IPS-11a (cell line): ENCODE data around the gene PIN4.
"Not testable (repeated sequence)": the region's sequence is repeated elsewhere in the genome, so short reads cannot be mapped to it uniquely, and the experiment has no call there.

ENCODE experiments used
- H3K4me3 ChIP-seq: one replicate; pipeline ENCODE4 v1.5.1; 2013; ENCODE audit warnings: low read depth, low read length, control low read depth

The PIN4 gene

DNA sequence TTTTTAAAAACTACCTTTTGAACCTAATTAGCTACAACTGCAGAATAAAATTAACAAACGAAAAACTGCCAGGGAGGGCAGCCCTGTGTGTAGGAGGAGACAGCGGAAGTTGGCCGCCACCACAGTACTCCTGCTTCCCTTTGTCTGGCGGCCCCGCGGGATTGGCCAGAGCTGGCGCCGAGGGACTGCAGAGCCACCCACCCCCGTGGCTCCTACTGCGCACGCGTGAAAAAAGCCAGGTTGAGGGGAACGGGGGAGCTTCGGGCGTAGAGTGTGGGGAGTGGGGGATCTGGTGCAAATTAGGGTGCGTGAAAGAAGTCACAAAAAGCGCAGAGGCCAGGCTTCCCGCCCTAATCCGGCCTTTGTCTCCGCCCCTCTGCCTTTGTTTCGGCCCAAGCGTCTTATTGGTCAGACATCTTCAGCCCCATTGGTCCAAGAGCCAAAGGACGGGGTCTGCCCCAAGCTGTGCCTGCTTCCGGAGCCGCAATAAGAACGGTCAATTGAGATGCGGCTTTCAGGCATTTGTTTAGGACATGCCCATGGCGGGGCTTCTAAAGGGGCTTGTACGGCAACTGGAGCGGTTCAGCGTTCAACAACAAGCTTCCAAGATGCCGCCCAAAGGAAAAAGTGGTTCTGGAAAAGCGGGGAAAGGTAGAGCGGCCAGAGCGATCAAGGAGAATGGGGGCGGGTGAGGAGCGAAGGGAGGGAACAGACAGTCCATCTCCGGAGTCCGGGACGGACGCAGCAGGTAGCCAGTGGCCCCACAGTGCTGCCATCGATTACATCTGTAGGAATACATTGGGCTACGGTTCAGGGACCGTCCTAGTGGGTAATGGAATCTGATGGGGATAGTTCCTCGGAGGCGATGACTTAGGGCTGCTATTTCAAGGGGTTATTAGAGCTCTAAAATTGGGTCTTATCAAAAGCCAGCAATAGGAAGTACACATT, at the start of gene PIN4:
Gene PIN4, plus strand, starts transcription at position 580 of the 948 bp plus-strand sequence. Its CDS starts 29 bp downstream, at position 609.
- peak within 1 kb of the TSS; percentile 92 for H3K4me3 ChIP-seq

DNA sequence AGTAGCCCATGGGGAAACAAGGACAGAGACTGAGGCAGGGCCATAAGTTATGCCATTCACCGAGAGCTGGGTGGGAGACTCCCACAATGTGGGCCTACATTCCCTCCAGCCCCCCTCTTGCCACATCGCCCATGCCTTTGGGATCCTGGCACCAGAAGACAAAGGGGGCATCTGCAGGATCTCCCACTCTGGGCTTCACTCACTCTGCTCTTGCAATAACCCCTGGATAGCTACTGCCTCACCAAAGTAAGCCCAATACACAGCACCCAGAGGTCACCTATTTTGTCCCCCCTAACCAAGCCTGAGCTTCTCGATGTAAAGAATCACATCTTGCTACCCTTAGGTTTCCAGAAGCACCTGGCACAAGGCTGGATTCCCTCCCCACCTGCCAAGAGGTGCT, 49.1 kb upstream of the PIN4 start:
- H3K4me3 ChIP-seq = no peak overlapping the region

DNA sequence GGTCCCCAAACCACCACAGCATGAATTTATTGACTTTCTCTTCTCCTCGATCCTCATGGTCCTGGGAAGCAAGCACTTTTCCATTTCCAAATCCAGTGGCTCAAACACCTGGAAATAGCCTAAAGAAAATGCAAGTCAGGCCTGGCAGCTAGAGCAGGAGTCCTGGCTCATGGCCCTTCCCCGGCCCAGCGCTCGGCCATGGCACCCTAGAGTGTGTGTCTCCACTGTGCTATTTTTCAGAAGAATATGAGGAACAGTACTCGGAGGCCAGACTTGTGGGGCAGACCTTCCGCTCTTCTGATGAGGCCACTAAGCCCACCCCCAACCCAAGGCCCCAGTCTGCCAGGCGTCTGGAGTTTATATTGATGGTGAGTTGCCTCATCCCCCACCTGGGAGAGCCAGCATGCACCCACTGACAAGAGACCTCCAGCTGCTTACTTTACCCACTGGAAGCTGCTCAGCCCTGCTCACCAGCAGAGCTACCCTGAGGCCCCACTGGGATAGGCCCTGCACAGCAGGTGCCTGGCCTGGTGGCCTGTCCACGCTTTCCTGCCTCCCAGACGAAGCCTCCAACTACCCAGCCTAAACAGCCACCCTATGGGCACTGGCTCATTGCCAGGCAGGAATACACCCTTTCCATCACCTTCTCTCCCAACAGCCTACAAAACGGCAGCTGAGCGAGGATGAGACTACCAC, 47.6 kb upstream of the PIN4 start:
- no peak overlapping the region for H3K4me3 ChIP-seq

DNA sequence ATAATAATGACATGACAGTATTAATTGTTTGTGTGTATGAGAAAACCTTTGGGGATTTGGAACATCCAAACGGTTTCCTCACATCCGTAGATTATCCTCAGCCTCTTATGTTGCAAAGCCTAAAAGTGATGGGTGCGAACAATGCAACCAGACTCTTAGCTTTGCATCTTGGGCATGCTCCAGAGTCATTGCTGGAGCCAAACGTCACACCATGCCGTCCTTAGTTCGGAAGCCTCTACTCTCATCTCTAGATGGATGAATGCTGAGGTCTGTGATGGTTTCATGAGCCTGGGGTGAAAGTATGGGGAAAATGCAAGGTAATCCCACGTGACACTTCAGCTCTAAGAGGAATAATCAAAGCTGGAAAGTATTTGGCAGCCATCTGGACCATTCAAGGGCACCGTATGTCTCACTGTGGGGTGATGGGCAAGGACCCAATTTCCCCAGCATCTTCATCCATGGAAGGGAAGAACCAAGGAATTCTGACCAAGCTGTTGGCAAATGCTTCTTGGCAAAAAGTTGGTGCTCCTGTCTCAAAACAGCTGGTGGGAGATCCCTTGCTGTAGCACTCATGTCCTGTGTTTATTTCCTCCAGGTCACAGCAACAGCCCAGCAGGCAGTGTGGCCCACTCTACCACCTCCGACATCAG, 43.6 kb upstream of the PIN4 start:
- H3K4me3 ChIP-seq = no peak overlapping the region

DNA sequence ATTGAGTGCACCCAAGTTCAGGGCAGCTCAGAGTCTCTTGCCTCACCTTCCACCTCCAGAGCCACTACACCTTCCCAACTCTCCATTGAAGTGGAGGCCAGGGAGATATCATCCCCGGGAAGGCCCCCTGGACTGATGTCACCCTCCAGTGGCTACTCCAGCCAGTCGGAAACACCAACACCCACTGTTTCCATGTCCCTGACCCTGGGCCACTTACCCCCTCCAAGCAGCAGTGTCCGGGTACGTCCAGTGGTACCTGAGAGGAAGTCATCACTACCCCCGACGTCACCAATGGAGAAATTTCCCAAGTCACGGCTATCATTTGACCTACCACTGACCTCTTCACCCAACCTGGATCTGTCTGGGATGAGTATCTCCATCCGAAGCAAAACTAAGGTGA, 42.0 kb upstream of the PIN4 start:
- no peak overlapping the region for H3K4me3 ChIP-seq

DNA sequence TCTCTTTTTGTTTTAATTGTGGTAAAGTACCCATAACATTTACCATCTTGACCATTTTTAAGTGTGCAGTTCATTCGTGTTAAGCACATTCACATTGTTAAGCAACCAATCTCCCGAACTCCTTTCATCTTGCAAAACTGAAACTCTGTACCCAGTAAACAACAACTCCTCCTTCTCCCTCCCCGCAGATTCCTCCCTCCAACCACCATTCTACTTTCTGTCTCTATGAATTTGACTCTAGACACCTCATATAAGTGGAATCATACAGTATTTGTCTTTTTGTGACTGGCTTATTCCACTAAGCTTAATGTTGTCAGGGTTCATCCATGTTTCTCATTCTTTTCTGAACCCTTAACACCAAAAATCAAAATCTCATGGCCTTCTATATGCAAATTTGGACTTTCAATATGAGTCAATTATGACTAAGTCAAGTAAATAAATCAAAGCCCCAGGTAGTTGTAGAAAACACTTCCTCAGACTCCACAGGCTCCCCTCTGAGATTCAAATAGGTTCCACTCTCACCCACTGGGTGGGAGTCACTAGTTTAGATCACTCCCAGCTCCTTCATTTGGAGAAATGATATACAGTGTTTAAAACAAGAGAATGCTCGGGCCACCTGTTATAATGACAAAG, 40.1 kb upstream of the PIN4 start:
- no peak overlapping the region for H3K4me3 ChIP-seq

DNA sequence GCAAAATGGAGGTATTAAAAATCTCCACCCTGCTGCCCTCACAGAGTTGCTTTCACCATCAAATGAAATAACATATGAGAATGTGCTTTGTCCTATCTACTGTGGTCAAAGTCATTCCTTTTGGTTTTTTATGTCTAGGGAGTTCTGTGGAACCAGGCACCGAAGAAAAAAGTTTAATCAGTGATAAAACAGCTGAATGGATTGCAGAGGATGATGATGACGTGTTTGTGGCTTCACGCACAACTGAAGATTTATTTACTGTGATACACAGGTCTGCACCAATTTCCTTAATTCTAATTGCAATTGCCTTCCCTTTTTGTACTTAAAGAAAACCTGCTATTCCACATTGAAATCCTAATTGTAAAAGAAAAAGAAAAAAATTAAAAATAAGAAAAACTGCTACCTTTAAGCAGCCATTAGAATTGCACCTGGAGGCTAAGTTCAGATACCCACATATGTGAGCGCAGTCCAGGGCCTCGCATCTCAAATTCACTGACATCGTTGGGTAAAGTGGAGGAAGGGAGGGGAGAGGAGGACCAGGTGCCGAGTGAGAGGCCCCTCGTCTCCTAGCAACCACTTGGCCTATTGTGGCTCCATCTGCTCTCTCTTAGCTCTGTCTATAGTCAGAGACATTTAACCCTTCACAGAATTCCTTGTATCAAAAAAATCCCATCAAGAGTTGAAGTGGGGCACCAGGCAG, 39.3 kb upstream of the PIN4 start:
- no peak overlapping the region for H3K4me3 ChIP-seq

DNA sequence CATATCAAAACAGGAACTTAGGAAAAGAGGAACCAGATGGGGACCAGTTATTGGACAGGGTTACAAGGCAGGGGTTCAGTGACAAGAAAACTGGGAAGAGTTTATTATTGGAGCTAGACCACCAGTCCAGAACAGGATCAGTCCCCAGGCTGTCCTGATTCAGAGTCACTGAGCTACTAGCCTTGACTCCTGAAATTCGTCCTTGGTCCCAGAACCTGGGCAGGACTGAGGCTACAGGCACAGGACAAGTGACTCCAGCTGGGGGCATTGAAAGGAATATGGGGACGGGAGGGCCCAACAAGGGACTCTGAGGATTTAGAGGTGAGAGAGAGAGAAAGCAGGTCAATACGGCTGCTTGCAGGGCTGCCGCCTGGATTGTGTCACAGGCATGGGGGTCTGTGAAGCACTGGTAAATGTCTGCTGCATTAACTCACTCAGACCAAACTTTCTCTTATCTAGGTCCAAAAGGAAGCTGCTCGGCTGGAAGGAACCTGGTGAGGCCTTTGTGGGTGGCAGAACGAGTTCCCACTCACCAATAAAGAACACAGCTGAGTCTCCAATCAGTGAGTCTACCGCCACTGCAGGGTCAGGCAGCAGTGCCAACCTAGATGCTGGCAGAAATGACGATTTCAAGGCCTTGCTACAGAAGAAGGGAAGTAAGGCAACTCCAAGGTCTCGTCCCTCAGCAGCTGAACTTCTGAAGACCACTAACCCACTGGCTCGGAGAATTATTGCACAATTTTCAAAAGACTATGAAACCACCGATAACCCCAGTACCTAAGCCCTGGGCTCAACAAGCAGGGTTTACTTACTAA, 38.6 kb upstream of the PIN4 start:
- no peak overlapping the region for H3K4me3 ChIP-seq

DNA sequence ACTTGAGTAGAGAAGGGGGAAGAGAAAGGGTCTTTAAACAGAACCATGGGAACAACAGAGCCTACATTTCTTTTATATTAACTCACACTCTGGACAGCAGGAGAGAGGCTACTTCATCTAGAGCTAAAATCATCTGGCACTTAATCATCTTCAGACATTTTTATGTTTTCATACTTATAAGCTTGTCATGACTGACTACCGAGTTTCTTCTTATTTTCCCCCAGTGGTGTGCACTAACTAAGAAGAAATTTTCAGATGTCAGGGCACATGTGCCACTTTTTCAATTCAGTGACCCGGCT, 38.0 kb upstream of the PIN4 start:
- H3K4me3 ChIP-seq = no peak overlapping the region

DNA sequence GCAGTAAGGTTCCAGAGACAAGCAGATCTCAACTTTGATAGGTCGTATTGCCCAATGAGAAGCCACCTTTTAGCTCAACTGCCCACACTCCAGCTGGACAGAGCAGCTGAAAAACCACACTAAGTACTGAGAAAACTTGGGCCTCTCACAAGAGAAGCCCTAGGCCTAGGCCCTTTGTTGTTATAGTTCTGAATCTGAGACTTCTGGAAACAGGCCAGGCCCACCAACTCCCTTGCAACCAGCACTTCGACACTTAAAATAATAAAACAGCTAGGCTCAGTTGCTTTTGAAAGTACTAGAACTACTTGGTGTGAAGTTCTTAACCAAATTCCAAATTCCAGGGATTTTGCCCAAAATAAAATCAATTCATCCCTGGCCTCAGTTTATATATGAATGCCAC, 36.4 kb upstream of the PIN4 start:
- H3K4me3 ChIP-seq = no peak overlapping the region

DNA sequence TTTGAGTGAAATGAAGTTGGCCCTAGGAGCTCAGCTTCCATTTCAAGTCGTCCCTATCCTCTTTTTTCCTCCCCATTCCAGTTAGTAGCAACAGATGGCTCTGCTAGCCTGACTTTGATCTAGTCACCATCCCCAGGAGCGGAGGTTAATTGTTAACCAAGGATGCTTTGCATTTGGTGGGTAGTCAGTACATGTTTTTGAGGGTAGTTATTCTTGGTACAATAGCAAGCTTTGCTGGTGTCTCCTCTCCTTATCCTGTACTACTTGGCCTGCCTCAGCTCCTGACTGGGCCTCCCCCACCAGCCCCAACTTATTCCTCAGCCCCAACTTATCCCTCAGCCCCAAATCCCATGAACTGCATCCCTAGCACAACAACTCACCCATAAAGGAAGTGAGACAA, 35.0 kb upstream of the PIN4 start:
- H3K4me3 ChIP-seq = no peak overlapping the region

DNA sequence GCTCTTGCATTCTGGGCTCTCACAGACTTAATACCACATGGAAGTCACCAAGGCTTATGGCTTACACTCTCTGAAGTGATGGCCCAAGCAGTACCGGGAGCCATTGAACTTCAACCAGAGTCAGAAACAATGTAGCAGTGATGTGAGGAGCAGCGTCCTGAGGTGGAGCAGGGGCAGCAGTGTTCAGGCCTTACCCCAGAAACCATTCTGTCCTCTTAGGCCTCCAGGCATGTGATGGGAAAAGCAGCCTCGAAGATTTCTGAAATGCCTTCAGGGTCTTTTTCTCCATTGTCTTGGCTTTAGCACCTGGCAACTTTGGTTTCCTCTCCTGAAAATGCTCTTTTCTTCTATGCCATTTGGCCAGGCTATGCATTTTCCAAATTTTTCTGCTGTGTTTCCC, 22.8 kb upstream of the PIN4 start:
- H3K4me3 ChIP-seq = no peak overlapping the region

DNA sequence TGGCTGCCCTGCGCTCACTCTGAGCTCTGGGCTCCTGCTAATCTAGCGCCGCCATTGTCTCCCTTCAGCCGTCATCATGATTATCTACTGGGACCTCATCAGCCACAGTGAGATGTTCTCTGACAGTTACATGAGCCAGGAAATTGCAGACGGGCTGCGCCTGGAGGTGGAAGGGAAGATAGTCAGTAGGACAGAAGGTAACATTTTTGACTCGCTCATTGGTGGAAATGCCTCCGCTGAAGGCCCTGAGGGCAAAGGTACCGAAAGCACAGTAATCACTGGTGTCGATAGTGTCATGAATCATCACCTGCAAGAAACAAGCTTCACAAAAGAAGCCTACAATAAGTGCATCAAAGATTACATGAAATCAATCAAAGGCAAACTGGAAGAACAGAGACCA, 21.8 kb upstream of the PIN4 start:
- no peak overlapping the region for H3K4me3 ChIP-seq

DNA sequence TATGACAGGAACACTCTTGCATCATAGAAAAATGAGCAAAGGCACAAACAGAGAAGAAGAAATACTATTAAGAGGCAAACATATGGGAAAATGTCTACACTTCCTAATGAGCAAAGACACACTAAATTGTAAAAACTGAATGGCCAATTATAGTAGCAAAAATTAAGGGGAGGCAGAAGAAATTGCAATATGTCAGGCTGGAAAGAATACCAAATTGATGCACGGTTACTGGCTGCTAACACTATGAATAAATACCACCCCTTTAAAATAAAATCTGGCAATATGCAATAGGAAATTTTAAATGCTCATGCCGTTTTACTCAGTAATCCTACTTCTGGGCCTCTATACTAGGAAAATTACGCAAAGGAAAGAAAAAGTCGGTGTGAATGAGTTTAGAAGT, 16.0 kb upstream of the PIN4 start:
- no peak overlapping the region for H3K4me3 ChIP-seq

DNA sequence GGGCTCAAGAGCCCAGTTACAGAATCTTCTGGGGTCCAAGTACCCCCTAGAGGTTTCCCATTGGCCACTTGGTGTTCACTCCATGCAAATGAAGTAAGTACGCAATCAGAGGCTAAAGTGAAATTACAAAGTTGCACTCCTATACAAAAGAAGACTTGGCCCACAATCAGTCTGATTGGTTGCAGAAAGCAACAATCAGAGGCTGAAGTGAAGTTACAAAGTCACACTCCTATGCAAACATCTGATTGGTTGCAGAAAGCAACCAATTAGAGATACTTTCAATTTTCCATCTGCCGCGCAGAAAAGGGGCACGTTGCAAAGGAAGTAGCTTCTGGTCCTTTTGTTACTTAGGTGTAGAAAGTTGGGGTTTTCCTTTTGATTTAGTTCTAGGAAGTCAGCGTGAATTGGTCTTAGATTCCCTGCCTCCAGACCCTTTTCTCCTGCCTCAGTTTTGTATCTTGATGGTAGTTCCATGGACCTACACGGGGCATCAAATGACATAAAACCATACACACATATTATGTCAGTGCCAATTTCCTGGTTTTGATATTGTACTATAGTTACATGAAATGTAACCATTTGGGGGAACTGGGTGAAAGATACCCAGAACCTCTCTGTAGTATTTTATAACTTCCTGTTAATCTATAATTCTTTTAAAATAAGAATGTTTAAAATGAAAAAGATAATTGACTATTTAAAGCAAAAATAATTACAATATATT, 12.4 kb upstream of the PIN4 start:
- H3K4me3 ChIP-seq = no peak overlapping the region

DNA sequence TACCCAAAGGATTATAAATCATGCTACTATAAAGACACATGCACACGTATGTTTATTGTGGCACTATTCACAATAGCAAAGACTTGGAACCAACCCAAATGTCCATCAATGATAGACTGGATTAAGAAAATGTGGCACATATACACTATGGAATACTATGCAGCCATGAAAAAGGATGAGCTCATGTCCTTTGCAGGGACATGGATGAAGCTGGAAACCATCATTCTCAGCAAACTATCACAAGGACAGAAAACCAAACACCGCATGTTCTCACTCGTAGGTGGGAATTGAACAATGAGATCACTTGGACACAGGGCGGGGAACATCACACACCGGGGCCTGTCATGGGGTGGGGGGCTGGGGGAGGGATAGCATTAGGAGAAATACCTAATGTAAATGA, 5.3 kb upstream of the PIN4 start:
- H3K4me3 ChIP-seq = not testable (repeated sequence)

DNA sequence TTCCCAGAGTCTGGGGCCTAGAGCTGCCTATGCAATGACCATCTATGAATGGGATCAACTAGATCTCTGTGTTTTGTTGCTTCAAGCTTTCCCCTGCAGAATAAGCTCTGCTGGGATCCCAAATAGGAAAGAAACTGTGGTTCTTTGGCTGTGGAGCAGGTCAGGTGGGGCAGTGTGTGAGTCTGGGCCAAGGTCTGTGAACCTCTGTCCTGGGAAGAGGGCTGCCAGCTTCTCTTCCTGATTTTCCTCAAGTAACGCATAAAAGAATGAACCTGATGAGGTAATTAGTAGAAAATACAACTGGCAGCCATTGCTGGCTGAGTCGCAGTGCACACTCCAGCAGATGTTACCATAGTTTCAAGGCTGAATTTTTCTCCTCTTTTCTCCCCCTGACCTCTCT, 4.6 kb upstream of the PIN4 start:
- no peak overlapping the region for H3K4me3 ChIP-seq

DNA sequence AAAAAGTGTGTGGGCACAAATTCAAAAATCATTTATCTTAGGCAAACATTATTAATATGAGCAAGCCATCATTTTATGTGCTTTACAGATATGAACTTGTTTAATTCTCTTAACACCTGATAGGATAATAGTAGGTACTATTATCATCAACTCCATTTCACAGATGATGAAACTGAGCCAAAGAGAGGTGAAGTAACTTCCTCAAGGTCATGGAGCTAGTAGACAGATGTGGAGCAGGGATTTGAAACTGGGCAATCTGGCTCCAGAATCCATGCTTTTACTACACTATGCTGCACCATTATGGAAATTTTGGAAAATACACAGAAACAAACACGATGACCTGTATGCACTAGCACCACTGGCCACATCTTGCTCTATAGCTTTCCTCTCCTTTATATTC, 1.0 kb upstream of the PIN4 start:
- no peak overlapping the region for H3K4me3 ChIP-seq

DNA sequence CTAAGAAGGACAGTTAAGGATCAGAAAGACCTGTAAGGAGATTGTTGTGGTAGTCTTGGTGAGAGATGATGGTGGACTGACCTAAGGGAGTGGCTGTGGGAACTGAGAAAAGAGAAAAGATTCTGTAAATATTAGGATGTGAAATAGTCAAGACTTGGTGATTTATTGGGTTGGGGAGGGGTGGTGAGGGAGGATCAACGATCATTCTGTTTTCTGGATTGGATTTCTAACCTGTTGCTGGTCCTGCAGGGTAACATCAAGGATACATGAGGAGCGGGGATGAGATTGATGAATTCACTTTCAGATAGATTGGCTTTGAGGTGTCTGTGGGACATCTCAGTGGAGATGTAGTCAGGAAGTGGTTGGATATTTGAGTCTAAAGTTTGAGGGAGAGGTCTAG, 1.4 kb downstream of the PIN4 start:
- H3K4me3 ChIP-seq = no peak overlapping the region
